Type B pancreatic cell (in vitro differentiated cells): ENCODE results near the gene ARMCX5. TPM values are rescaled to one million over a fixed set of nuclear protein-coding genes. Genes with fewer than 3 reads are reported as not detected.
A peak's percentile ranks its signal among the peaks of the same experiment; 100 is the strongest.

Source experiments
- DNase-seq: peaks from one replicate; pipeline ENCODE4 v3.0.0; 2021; ENCODE audit warnings: mixed read lengths; ENCODE audit not compliant: unreplicated experiment; ENCODE audit errors: extremely low spot score
- H3K27ac Mint-ChIP-seq: 2 replicates; pipeline ENCODE4 v1.8.0; 2021; ENCODE audit warnings: mild to moderate bottlenecking, mixed read lengths
- H3K27me3 Mint-ChIP-seq: 2 replicates; pipeline ENCODE4 v1.8.0; 2021; ENCODE audit warnings: mixed read lengths
- H3K36me3 Mint-ChIP-seq: 2 replicates; pipeline ENCODE4 v1.8.0; 2021; ENCODE audit warnings: mixed read lengths
- H3K4me1 Mint-ChIP-seq: one replicate; pipeline ENCODE4 v1.8.0; 2021; ENCODE audit warnings: mixed read lengths; ENCODE audit not compliant: unreplicated experiment
- H3K4me3 Mint-ChIP-seq: 2 replicates; pipeline ENCODE4 v1.8.0; 2021; ENCODE audit warnings: mild to moderate bottlenecking, mixed read lengths
- H3K9me3 Mint-ChIP-seq: 2 replicates; pipeline ENCODE4 v1.8.0; 2021; ENCODE audit warnings: mixed read lengths
- CTCF ChIP-seq: fragments of 200-600 bp; sonication (generic); conservative IDR thresholded peaks from 2 replicates; pipeline ENCODE4 v1.5.0; 2021; ENCODE audit warnings: antibody characterized with exemption, mild to moderate bottlenecking
- total RNA-seq: library from RNA; stranded (reverse); gene quantifications from 2 replicates; pipeline ENCODE4 v1.2.1, GENCODE V29; 2021; ENCODE audit warnings: low replicate concordance

The ARMCX5 gene
- total RNA-seq, 1 donor from 2014 or later, result 11.4 TPM

- Mint-ChIP-seq H3K27me3 (no peaks in the 10 kb centered on the region), H3K27ac (peak overlapping the region; percentile 82), H3K9me3 (no peaks in the 10 kb centered on the region), H3K4me3 (peak overlapping the region; percentile 99), H3K4me1 (no peaks in the 10 kb centered on the region), H3K36me3 (peaks cover 18% of the 10 kb centered on the region)
- TF ChIP-seq CTCF, result no peak
- DNase-seq, result no peak
Observed at GRCh38 chrX:102599951-102600579, 750 bp downstream of the ARMCX5 start.

- Mint-ChIP-seq H3K27me3 (no peaks in the 10 kb centered on the region), H3K4me3 (no peak overlapping the region), H3K27ac (no peak overlapping the region), H3K4me1 (no peaks in the 10 kb centered on the region), H3K36me3 (peaks cover 38% of the 10 kb centered on the region), H3K9me3 (no peaks in the 10 kb centered on the region)
- TF ChIP-seq CTCF, result no peak
- no peak for DNase-seq
Observed at GRCh38 chrX:102604327-102604726, 5.0 kb downstream of the ARMCX5 start.

GRCh38 chrX:102606115-102606514, 6.8 kb downstream of the ARMCX5 start:
- Mint-ChIP-seq H3K4me3 (no peak overlapping the region), H3K4me1 (no peaks in the 10 kb centered on the region), H3K27ac (no peak overlapping the region), H3K36me3 (peaks cover 39% of the 10 kb centered on the region), H3K9me3 (no peaks in the 10 kb centered on the region), H3K27me3 (no peaks in the 10 kb centered on the region)
- no peak for TF ChIP-seq CTCF
- DNase-seq, result no peak

- no peak for TF ChIP-seq CTCF
- H3K27ac Mint-ChIP-seq, result no peak overlapping the region
- peaks cover 5% of the 10 kb centered on the region for H3K9me3 Mint-ChIP-seq
- no peaks in the 10 kb centered on the region for H3K4me1 Mint-ChIP-seq
- no peak for DNase-seq
- H3K4me3 Mint-ChIP-seq, result no peak overlapping the region
- peaks cover 40% of the 10 kb centered on the region for H3K36me3 Mint-ChIP-seq
- no peaks in the 10 kb centered on the region for H3K27me3 Mint-ChIP-seq
Observed at GRCh38 chrX:102610905-102611304, 11.6 kb downstream of the ARMCX5 start.

- TF ChIP-seq CTCF, result no peak
- Mint-ChIP-seq H3K9me3 (peaks cover 12% of the 10 kb centered on the region), H3K4me1 (no peaks in the 10 kb centered on the region), H3K27me3 (no peaks in the 10 kb centered on the region), H3K27ac (no peak overlapping the region), H3K4me3 (no peak overlapping the region), H3K36me3 (peaks cover 39% of the 10 kb centered on the region)
- no peak for DNase-seq
Observed at GRCh38 chrX:102624105-102624504, 24.8 kb downstream of the ARMCX5 start.

- Mint-ChIP-seq H3K27me3 (no peaks in the 10 kb centered on the region), H3K36me3 (peaks cover 17% of the 10 kb centered on the region), H3K4me3 (no peak overlapping the region), H3K9me3 (peaks cover 2% of the 10 kb centered on the region), H3K4me1 (no peaks in the 10 kb centered on the region), H3K27ac (no peak overlapping the region)
- no peak for DNase-seq
- TF ChIP-seq CTCF, result no peak
Observed at GRCh38 chrX:102627640-102628039, 28.3 kb downstream of the ARMCX5 start.
